ENCODE measurements around the gene GPR50.

The GPR50 gene

DNA sequence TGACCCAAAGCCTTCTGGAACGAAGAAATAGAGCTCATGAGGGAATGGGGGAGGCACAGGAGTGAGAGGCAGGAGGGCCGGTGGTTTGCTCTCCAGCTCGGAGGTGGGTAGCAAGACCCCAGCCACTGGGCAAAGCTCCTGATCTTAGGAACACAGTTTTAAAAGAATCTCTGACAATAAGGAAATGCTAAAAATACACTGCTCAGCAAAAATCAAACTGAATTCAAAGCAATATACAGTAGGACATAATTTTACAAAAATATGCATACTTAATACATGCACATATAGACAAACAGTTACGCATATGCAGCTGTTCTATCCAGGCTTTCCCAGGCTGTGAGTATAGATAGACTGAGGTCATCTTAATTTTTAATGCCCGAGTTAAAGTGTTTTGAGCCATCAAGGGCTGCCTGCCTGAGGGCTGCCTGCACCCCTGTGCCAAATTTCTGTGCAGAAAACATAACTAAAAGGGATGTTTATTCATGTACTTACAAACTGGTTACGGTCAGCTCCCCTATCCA is 6.9 kb downstream of the GPR50 start:
- Histone ChIP-seq H3K4me1 (ENCODE audit: control insufficient read depth in 1 of 2, insufficient read depth in 1 of 2, low read depth in 1 of 2, low read length in 1 of 2) (no peaks in the 10 kb centered on the region), H3K9me3 (no peaks in the 10 kb centered on the region), H3K4me3 (ENCODE audit: low read depth in 1 of 2, low read length in 1 of 2) (no peak overlapping the region), H3K27ac (no peak overlapping the region), H3K36me3 (no peaks in the 10 kb centered on the region), H3K27me3 (peaks cover 68% of the 10 kb centered on the region)
- TF ChIP-seq, protein P1, sequence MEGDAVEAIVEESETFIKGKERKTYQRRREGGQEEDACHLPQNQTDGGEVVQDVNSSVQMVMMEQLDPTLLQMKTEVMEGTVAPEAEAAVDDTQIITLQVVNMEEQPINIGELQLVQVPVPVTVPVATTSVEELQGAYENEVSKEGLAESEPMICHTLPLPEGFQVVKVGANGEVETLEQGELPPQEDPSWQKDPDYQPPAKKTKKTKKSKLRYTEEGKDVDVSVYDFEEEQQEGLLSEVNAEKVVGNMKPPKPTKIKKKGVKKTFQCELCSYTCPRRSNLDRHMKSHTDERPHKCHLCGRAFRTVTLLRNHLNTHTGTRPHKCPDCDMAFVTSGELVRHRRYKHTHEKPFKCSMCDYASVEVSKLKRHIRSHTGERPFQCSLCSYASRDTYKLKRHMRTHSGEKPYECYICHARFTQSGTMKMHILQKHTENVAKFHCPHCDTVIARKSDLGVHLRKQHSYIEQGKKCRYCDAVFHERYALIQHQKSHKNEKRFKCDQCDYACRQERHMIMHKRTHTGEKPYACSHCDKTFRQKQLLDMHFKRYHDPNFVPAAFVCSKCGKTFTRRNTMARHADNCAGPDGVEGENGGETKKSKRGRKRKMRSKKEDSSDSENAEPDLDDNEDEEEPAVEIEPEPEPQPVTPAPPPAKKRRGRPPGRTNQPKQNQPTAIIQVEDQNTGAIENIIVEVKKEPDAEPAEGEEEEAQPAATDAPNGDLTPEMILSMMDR (IDR thresholded peaks at IDR 0.05), result no peak

DNA sequence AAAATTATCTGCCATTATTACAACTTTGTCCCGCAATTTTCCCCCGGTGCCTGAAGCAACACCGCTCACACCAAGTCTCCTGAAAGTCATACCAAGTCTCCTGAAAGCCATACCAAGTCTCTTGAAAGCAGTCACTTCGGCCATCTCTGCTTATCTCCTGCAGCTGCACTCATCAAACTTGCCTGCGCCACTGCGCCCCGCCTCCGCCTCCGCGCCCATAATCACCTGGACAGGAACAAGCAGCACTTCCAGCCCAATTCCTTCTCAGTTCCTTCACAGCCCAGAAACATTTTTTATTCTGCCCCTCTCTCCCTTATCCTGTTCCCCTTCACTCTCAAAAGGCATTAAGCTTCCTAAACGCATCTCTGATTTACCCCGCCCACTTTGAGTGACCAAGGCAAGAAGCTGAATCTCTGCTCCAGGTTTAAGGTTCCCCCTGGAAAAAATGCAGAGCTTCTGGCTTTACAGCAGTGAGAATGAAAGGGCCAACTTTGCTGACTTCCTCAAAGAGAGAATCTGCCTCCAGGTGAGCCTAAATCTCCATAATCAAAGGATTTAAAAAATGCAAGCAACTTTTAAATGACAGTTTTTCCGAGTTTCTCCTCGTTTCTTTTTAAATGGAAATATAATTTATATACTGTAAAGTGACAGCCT is 7.7 kb downstream of the GPR50 start:
- H3K36me3 ChIP-seq, result no peaks in the 10 kb centered on the region
- no peaks in the 10 kb centered on the region for H3K4me1 ChIP-seq (ENCODE audit: control insufficient read depth in 1 of 2, insufficient read depth in 1 of 2, low read depth in 1 of 2, low read length in 1 of 2)
- TF ChIP-seq, protein P1 (IDR thresholded peaks at IDR 0.05), result no peak
- H3K4me3 ChIP-seq (ENCODE audit: low read depth in 1 of 2, low read length in 1 of 2), result no peak overlapping the region
- H3K27me3 ChIP-seq, result peaks cover 60% of the 10 kb centered on the region
- H3K9me3 ChIP-seq, result no peaks in the 10 kb centered on the region
- H3K27ac ChIP-seq, result no peak overlapping the region

DNA sequence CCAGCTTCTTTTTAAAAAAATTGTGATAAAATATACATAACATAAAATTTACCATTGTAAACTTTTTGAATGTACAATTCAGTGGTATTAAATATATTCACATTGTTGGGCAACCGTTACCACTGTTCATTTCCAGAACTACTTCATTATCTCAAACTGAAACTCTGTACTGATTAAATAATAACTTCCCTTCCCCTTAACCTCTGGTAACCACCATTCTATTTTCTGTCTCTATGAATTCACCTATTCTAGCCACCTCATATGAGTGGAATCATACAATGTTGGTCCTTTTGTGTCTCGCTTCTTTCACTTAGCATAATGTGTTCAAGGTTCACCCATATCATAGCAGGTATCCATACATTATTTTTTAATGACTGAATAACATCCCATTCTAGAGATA is 8.3 kb downstream of the GPR50 start:
- H3K4me1 ChIP-seq (ENCODE audit: control insufficient read depth in 1 of 2, insufficient read depth in 1 of 2, low read depth in 1 of 2, low read length in 1 of 2), result no peaks in the 10 kb centered on the region
- no peaks in the 10 kb centered on the region for H3K9me3 ChIP-seq
- H3K27me3 ChIP-seq, result peaks cover 54% of the 10 kb centered on the region
- no peak overlapping the region for H3K27ac ChIP-seq
- H3K36me3 ChIP-seq, result no peaks in the 10 kb centered on the region
- no peak overlapping the region for H3K4me3 ChIP-seq (ENCODE audit: low read depth in 1 of 2, low read length in 1 of 2)
- TF ChIP-seq, protein P1 (IDR thresholded peaks at IDR 0.05), result no peak

DNA sequence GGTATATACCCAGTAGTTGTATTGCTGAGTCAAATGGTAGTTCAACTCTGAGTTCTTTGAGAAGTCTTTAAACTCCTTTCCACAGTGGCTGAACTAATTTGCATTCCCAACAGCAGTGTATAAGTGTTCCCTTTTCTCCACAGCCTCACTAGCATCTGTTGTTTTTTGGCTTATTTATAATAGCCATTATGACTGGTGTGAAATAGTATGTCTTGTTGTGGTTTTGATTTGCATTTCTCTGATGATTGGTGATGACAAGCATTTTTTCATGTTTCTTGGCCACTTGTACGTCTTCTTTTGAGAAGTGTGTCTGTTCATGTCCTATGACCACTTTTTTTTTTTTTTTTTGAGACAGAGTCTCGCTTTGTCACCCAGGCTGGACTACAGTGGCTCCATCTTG is 30.5 kb downstream of the GPR50 start:
- no peaks in the 10 kb centered on the region for H3K4me1 ChIP-seq (ENCODE audit: control insufficient read depth in 1 of 2, insufficient read depth in 1 of 2, low read depth in 1 of 2, low read length in 1 of 2)
- no peaks in the 10 kb centered on the region for H3K9me3 ChIP-seq
- H3K4me3 ChIP-seq (ENCODE audit: low read depth in 1 of 2, low read length in 1 of 2), result no peak overlapping the region
- no peaks in the 10 kb centered on the region for H3K27me3 ChIP-seq
- TF ChIP-seq, protein P1 (IDR thresholded peaks at IDR 0.05), result no peak
- H3K36me3 ChIP-seq, result no peaks in the 10 kb centered on the region
- no peak overlapping the region for H3K27ac ChIP-seq

DNA sequence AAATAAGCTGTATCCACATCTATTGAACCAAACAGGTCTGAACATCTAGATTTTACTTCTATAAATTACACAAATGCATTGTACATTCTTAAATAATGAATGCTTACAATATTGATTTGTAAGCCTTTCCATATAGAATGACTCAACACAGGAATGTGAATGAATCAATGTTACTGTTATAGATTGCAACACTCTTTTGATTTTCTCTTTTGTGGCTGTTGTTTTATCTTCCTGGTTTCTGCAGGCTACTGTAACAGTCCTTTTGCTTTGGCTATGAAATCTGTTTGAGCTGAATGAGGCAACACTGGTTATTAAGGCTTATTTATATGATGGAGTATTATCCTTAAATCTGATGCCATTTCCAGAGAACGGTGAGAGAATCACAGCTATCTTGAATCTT is 49.5 kb downstream of the GPR50 start:
- no peaks in the 10 kb centered on the region for H3K4me1 ChIP-seq (ENCODE audit: control insufficient read depth in 1 of 2, insufficient read depth in 1 of 2, low read depth in 1 of 2, low read length in 1 of 2)
- no peaks in the 10 kb centered on the region for H3K9me3 ChIP-seq
- peaks cover 27% of the 10 kb centered on the region for H3K27me3 ChIP-seq
- no peaks in the 10 kb centered on the region for H3K36me3 ChIP-seq
- TF ChIP-seq, protein P1 (IDR thresholded peaks at IDR 0.05), result no peak
- no peak overlapping the region for H3K27ac ChIP-seq
- no peak overlapping the region for H3K4me3 ChIP-seq (ENCODE audit: low read depth in 1 of 2, low read length in 1 of 2)
